HEK293 (cell line): ENCODE results near the gene AGGF1.
A peak's percentile ranks its signal among the peaks of the same experiment; 100 is the strongest.

ENCODE experiments used
- FEZF1 ChIP-seq: fragments of 450-650 bp; formaldehyde crosslinking; IDR thresholded peaks from 2 replicates; pipeline ENCODE4 v1.5.1; 2016; ENCODE audit warnings: missing biosample characterization, missing genetic modification characterization
- HOXA7 ChIP-seq: sonication (generic); formaldehyde crosslinking; IDR thresholded peaks from 2 replicates; pipeline ENCODE4 v1.8.1; 2022; ENCODE audit warnings: missing genetic modification reagents, borderline replicate concordance
- HOXD13 ChIP-seq: sonication (generic); formaldehyde crosslinking; IDR thresholded peaks from 2 replicates; pipeline ENCODE4 v1.8.0; 2022; ENCODE audit warnings: missing genetic modification reagents, borderline replicate concordance
- KLF8 ChIP-seq: fragments of 450-650 bp; formaldehyde crosslinking; IDR thresholded peaks from 2 replicates; pipeline ENCODE4 v1.5.1; 2016; ENCODE audit warnings: missing biosample characterization, missing genetic modification characterization
- KLF9 ChIP-seq: fragments of 450-650 bp; formaldehyde crosslinking; IDR thresholded peaks from 2 replicates; pipeline ENCODE4 v1.5.1; 2016; ENCODE audit warnings: missing biosample characterization, missing genetic modification characterization, low read depth
- PRDM1 ChIP-seq: fragments of 450-650 bp; formaldehyde crosslinking; IDR thresholded peaks from 2 replicates; pipeline ENCODE4; 2016; ENCODE audit warnings: missing biosample characterization, missing genetic modification characterization
- ZBTB21 ChIP-seq: fragments of 450-650 bp; formaldehyde crosslinking; IDR thresholded peaks from 2 replicates; pipeline ENCODE4 v1.5.1; 2017; ENCODE audit warnings: missing biosample characterization, missing genetic modification characterization
- ZFP3 ChIP-seq: fragments of 450-650 bp; formaldehyde crosslinking; IDR thresholded peaks from 2 replicates; pipeline ENCODE4 v1.5.1; 2016; ENCODE audit warnings: low read depth, missing biosample characterization, missing genetic modification characterization
- ZNF132 ChIP-seq: fragments of 450-650 bp; formaldehyde crosslinking; IDR thresholded peaks from 2 replicates; pipeline ENCODE4 v1.5.1; 2017; ENCODE audit warnings: missing biosample characterization, missing genetic modification characterization, borderline replicate concordance
- ZNF211 ChIP-seq: fragments of 450-650 bp; formaldehyde crosslinking; IDR thresholded peaks from 2 replicates; pipeline ENCODE4 v1.5.1; 2016; ENCODE audit warnings: low read depth, missing biosample characterization, missing genetic modification characterization
- ZNF23 ChIP-seq: fragments of 450-650 bp; formaldehyde crosslinking; IDR thresholded peaks from 2 replicates; pipeline ENCODE4 v1.5.1; 2016; ENCODE audit warnings: missing biosample characterization, missing genetic modification characterization, borderline replicate concordance
- ZNF24 ChIP-seq: fragments of 450-650 bp; formaldehyde crosslinking; IDR thresholded peaks from 2 replicates; pipeline ENCODE4 v1.5.1; 2016; ENCODE audit warnings: missing biosample characterization, missing genetic modification characterization
- ZNF266 ChIP-seq: fragments of 450-650 bp; formaldehyde crosslinking; IDR thresholded peaks from 2 replicates; pipeline ENCODE4 v1.5.1; 2016; ENCODE audit warnings: missing biosample characterization, missing genetic modification characterization, low read depth
- ZNF311 ChIP-seq: fragments of 450-650 bp; formaldehyde crosslinking; IDR thresholded peaks from 2 replicates; pipeline ENCODE4 v1.5.1; 2017; ENCODE audit warnings: missing biosample characterization, missing genetic modification characterization, borderline replicate concordance
- ZNF335 ChIP-seq: fragments of 450-650 bp; formaldehyde crosslinking; conservative IDR thresholded peaks from 2 replicates; pipeline ENCODE4 v1.5.1; 2016; ENCODE audit warnings: missing biosample characterization, missing genetic modification characterization
- ZNF366 ChIP-seq: fragments of 450-650 bp; formaldehyde crosslinking; conservative IDR thresholded peaks from 2 replicates; pipeline ENCODE4 v1.5.1; 2016; ENCODE audit warnings: missing biosample characterization, missing genetic modification characterization
- ZNF37A ChIP-seq: fragments of 450-650 bp; IDR thresholded peaks from 2 replicates; pipeline ENCODE4 v1.5.1; 2018; ENCODE audit warnings: missing biosample characterization, missing genetic modification characterization
- ZNF423 ChIP-seq: fragments of 450-650 bp; formaldehyde crosslinking; IDR thresholded peaks from 2 replicates; pipeline ENCODE4 v1.5.1; 2016; ENCODE audit warnings: missing biosample characterization, missing genetic modification characterization
- ZNF433 ChIP-seq: fragments of 450-650 bp; formaldehyde crosslinking; IDR thresholded peaks from 2 replicates; pipeline ENCODE4 v1.5.1; 2016; ENCODE audit warnings: missing biosample characterization, missing genetic modification characterization, low read depth
- ZNF473 ChIP-seq: fragments of 450-650 bp; formaldehyde crosslinking; IDR thresholded peaks from 2 replicates; pipeline ENCODE4 v1.5.1; 2017; ENCODE audit warnings: missing biosample characterization, missing genetic modification characterization
- ZNF621 ChIP-seq: fragments of 450-650 bp; formaldehyde crosslinking; IDR thresholded peaks from 2 replicates; pipeline ENCODE4 v1.5.1; 2017; ENCODE audit warnings: missing biosample characterization, missing genetic modification characterization
- ZNF623 ChIP-seq: fragments of 450-650 bp; formaldehyde crosslinking; IDR thresholded peaks from 2 replicates; pipeline ENCODE4 v1.5.1; 2016; ENCODE audit warnings: missing biosample characterization, missing genetic modification characterization
- ZNF654 ChIP-seq: fragments of 450-650 bp; formaldehyde crosslinking; IDR thresholded peaks from 2 replicates; pipeline ENCODE4 v1.5.1; 2016; ENCODE audit warnings: low read depth, missing biosample characterization, missing genetic modification characterization
- ZNF664 ChIP-seq: fragments of 450-650 bp; formaldehyde crosslinking; IDR thresholded peaks from 2 replicates; pipeline ENCODE4 v1.5.1; 2016; ENCODE audit warnings: missing biosample characterization, missing genetic modification characterization
- ZNF707 ChIP-seq: fragments of 450-650 bp; formaldehyde crosslinking; IDR thresholded peaks from 2 replicates; pipeline ENCODE4 v1.5.1; 2016; ENCODE audit warnings: missing biosample characterization, missing genetic modification characterization
- TF ChIP-seq, protein P1 (sequence below): fragments of 450-650 bp; formaldehyde crosslinking; IDR thresholded peaks from 2 replicates; pipeline ENCODE4 v1.5.1; 2017; ENCODE audit warnings: missing biosample characterization, missing genetic modification characterization
- TF ChIP-seq, protein P2 (sequence below): fragments of 450-650 bp; formaldehyde crosslinking; IDR thresholded peaks from 2 replicates; pipeline ENCODE4 v1.5.1; 2016; ENCODE audit warnings: missing biosample characterization, missing genetic modification characterization
- TF ChIP-seq, protein P3 (sequence below): fragments of 450-650 bp; IDR thresholded peaks from 2 replicates; pipeline ENCODE4 v1.5.1; 2018; ENCODE audit warnings: missing biosample characterization, missing genetic modification characterization
- TF ChIP-seq, protein P4 (sequence below): fragments of 450-650 bp; formaldehyde crosslinking; IDR thresholded peaks from 2 replicates; pipeline ENCODE4 v1.5.1; 2016; ENCODE audit warnings: missing biosample characterization, missing genetic modification characterization
- TF ChIP-seq, protein P5 (sequence below): fragments of 450-650 bp; formaldehyde crosslinking; IDR thresholded peaks from 2 replicates; pipeline ENCODE4 v1.5.1; 2016; ENCODE audit warnings: missing biosample characterization, missing genetic modification characterization

AGGF1 gene

DNA sequence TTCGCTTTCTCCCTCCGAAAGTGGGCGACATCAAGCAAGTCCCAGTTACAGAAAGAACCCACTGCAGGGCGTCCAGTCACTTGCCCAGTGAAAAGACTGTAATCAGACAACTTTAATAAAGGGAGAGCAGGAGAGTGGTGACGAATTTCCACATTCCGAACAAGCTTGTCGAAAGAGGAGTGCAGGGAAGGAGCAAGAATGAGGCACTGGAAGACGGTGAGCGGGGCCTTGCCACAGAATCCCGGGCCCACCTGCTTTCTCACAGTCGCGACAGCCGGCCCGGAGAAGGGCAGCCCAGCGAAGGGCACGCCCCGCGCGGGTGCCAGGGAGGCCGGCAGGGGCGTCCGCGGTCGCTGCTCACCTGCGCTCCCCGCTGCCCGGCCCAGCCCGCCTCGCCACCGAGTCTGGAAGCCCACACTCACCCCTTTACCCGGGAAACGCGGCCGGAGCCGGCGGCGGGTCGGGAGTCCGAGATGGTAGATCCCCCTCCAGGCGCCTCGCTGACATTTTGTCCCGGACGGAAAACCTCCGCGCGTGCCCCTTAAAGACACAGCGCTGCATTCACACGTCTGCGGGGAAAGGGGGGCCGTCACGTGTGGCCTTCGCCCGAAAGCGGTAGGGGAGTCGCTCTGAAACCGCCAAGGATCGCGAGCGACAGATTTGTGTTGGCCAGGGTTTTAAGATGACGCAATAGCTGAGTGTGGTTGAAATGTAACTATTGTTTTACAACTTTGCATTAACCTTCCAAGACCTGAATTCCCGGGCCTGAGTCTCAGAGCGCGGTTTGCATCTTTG, 56.7 kb downstream of the AGGF1 start, which contains the start of gene ZBED3 (continued):
- TF ChIP-seq, protein P1, sequence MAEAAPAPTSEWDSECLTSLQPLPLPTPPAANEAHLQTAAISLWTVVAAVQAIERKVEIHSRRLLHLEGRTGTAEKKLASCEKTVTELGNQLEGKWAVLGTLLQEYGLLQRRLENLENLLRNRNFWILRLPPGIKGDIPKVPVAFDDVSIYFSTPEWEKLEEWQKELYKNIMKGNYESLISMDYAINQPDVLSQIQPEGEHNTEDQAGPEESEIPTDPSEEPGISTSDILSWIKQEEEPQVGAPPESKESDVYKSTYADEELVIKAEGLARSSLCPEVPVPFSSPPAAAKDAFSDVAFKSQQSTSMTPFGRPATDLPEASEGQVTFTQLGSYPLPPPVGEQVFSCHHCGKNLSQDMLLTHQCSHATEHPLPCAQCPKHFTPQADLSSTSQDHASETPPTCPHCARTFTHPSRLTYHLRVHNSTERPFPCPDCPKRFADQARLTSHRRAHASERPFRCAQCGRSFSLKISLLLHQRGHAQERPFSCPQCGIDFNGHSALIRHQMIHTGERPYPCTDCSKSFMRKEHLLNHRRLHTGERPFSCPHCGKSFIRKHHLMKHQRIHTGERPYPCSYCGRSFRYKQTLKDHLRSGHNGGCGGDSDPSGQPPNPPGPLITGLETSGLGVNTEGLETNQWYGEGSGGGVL = peak; percentile 41; the same call in 1 of the 2 replicates
- TF ChIP-seq ZNF707 (tag by site-specific recombination) (no peak), ZNF473 (tag by site-specific recombination) (no peak), ZNF37A (tag by site-specific recombination) (no peak), ZNF23 (tag by site-specific recombination) (no peak), ZNF621 (tag by site-specific recombination) (no peak), FEZF1 (no peak), ZNF24 (tag by site-specific recombination) (peak; percentile 71; the same call in 1 of the 2 replicates), ZNF311 (tag by site-specific recombination) (no peak), ZBTB21 (tag by site-specific recombination) (peak; percentile 86), ZNF664 (no peak), PRDM1 (tag by site-specific recombination) (peak; percentile 89), HOXA7 (CRISPR knock-in tag) (no peak), ZFP3 (tag by site-specific recombination) (no peak), ZNF266 (no peak), ZNF423 (tag by site-specific recombination) (no peak), KLF8 (tag by site-specific recombination) (peak; percentile 51; the same call in 1 of the 2 replicates), ZNF623 (no peak), ZNF654 (no peak), ZNF366 (tag by site-specific recombination) (peak; percentile 70), ZNF132 (tag by site-specific recombination) (no peak), ZNF335 (tag by site-specific recombination) (peak; percentile 100), HOXD13 (CRISPR knock-in tag) (peak; percentile 18; the same call in 1 of the 2 replicates), ZNF433 (no peak), KLF9 (tag by site-specific recombination) (peak; percentile 53), ZNF211 (tag by site-specific recombination) (no peak)
- TF ChIP-seq, protein P2, sequence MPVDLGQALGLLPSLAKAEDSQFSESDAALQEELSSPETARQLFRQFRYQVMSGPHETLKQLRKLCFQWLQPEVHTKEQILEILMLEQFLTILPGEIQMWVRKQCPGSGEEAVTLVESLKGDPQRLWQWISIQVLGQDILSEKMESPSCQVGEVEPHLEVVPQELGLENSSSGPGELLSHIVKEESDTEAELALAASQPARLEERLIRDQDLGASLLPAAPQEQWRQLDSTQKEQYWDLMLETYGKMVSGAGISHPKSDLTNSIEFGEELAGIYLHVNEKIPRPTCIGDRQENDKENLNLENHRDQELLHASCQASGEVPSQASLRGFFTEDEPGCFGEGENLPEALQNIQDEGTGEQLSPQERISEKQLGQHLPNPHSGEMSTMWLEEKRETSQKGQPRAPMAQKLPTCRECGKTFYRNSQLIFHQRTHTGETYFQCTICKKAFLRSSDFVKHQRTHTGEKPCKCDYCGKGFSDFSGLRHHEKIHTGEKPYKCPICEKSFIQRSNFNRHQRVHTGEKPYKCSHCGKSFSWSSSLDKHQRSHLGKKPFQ (tag by site-specific recombination) = peak; percentile 64; the same call in 1 of the 2 replicates
- TF ChIP-seq, protein P3, sequence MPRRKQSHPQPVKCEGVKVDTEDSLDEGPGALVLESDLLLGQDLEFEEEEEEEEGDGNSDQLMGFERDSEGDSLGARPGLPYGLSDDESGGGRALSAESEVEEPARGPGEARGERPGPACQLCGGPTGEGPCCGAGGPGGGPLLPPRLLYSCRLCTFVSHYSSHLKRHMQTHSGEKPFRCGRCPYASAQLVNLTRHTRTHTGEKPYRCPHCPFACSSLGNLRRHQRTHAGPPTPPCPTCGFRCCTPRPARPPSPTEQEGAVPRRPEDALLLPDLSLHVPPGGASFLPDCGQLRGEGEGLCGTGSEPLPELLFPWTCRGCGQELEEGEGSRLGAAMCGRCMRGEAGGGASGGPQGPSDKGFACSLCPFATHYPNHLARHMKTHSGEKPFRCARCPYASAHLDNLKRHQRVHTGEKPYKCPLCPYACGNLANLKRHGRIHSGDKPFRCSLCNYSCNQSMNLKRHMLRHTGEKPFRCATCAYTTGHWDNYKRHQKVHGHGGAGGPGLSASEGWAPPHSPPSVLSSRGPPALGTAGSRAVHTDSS = no peak; the same call in 1 of the 2 replicates
- TF ChIP-seq, protein P4, sequence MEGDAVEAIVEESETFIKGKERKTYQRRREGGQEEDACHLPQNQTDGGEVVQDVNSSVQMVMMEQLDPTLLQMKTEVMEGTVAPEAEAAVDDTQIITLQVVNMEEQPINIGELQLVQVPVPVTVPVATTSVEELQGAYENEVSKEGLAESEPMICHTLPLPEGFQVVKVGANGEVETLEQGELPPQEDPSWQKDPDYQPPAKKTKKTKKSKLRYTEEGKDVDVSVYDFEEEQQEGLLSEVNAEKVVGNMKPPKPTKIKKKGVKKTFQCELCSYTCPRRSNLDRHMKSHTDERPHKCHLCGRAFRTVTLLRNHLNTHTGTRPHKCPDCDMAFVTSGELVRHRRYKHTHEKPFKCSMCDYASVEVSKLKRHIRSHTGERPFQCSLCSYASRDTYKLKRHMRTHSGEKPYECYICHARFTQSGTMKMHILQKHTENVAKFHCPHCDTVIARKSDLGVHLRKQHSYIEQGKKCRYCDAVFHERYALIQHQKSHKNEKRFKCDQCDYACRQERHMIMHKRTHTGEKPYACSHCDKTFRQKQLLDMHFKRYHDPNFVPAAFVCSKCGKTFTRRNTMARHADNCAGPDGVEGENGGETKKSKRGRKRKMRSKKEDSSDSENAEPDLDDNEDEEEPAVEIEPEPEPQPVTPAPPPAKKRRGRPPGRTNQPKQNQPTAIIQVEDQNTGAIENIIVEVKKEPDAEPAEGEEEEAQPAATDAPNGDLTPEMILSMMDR = peak; percentile 75
- TF ChIP-seq, protein P5, sequence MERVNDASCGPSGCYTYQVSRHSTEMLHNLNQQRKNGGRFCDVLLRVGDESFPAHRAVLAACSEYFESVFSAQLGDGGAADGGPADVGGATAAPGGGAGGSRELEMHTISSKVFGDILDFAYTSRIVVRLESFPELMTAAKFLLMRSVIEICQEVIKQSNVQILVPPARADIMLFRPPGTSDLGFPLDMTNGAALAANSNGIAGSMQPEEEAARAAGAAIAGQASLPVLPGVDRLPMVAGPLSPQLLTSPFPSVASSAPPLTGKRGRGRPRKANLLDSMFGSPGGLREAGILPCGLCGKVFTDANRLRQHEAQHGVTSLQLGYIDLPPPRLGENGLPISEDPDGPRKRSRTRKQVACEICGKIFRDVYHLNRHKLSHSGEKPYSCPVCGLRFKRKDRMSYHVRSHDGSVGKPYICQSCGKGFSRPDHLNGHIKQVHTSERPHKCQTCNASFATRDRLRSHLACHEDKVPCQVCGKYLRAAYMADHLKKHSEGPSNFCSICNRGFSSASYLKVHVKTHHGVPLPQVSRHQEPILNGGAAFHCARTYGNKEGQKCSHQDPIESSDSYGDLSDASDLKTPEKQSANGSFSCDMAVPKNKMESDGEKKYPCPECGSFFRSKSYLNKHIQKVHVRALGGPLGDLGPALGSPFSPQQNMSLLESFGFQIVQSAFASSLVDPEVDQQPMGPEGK (tag by site-specific recombination) = peak; percentile 63
